Loucy (cell line): ENCODE data around the gene STAU1.

Experiments used
- CTCF ChIP-seq: fragments of 200-600 bp; sonication (generic); conservative IDR thresholded peaks from 2 replicates; pipeline ENCODE4 v1.5.1; 2014; ENCODE audit warnings: mild to moderate bottlenecking, antibody characterized with exemption, low read length
- EZH2phosphoT487 ChIP-seq: fragments of 200-600 bp; IDR thresholded peaks from 2 replicates; pipeline ENCODE4 v1.6.1; 2018; ENCODE audit warnings: antibody characterized with exemption, mild to moderate bottlenecking, moderate library complexity, borderline replicate concordance

DNA sequence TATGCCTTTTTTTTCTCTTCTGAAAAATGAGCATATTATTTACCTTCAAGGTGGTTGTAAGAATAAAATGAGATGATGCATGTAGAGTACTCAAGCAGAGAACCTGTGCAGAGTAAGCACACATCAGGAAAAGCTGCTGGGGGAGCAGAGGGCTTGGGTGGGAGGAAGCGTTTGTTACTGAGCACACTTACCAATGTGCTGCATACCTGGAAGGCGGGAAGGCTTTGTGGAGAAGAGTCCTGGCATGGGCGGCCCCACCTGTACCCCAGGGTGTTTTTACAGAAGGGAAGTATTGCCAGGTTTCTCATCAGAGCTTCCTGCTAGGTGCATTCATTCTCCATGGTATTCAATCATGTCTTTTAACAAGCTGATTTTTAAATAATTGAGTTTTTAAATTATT, 89.1 kb downstream of the STAU1 start:
- TF ChIP-seq CTCF, result no peak
- TF ChIP-seq EZH2phosphoT487, result no peak
